HG03039 (cell line): Measurements from ENCODE around the gene CMIP.
"Not testable (repeated sequence)": the region's sequence is repeated elsewhere in the genome, so short reads cannot be mapped to it uniquely, and the experiment has no call there.

ENCODE experiments used
- ATAC-seq: cut with Tn5 transposase; IDR thresholded peaks from one replicate; pipeline ENCODE4 v1.9.1; 2021; ENCODE audit warnings: mild to moderate bottlenecking, moderate library complexity; ENCODE audit not compliant: unreplicated experiment

The CMIP gene

DNA sequence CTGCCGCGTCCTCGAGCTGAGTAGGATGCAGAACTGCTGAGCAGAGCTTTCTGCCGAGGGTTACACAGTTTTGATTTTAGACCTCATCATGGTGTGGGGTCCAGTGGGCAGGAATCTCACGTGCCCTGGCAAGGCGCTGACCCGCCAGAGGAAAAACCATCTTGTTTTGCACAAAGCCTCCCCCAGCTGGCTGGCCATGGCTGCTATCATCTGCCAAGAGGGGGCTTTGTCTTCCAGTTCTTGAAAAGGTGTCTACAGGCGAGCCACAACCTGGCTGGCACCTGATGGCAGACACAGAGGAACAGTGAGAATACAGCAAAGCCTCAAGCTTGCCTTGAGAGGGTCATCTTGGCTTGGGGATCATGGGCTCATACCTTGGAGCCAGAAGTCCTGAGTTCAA is 118.3 kb downstream of the CMIP start:
- ATAC-seq: no peak

DNA sequence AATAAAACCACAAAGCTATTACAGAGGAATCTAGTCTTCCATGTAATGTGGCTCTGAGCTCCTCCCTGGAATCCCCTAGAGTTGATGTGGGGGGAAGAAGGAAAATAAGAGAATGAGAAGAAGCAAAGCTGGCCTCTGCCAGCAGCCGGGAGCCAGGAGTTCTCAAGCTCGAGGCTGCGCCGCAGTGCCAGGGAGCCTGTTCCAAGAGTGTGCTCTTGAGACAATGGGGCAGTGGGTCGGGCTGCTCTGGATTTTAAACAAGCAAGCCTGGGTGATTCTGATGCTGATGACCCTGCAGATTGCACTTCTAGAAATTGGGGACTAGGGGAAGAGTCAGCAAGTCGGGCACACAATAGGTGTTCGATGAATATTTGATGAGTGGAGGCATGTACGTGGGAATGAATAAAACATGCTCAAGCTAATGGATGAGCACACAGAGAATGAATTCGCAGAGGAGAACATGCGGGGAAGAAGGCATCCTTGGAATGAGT is 119.9 kb downstream of the CMIP start:
- no peak for ATAC-seq

DNA sequence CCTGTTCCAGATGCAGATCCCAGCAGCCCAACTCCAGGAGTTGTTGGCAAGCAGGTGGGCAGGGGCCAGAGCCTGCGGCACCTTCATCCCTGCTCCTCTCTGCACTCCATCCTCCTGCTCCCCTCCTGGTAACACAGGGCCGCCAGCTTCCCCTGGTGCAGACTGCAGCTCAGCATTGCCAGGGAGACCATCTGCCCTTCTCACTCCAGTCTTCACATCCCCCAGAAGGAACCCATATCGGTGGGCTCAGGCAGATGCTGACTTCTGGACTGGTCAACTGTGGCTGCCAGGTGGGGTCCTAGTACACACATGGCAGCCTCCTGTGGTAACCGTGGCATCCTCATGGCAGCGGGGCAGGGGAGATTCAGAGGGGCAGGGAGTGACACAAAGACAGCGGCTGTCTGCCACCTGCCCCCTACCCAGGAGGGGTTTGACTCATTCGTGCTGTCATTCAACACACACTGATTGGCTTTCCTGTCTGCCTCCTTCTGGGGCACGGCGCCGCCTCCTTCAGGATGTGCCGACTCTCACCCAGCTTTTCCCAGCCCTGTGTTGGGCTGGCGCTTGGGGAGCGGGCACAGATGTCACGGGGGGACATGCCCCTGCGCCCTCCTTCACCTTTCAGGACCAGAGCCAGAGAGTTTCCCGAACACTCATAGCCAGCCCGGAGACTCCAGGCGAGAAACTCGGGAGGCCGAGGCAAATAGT is 120.9 kb downstream of the CMIP start:
- ATAC-seq: no peak

DNA sequence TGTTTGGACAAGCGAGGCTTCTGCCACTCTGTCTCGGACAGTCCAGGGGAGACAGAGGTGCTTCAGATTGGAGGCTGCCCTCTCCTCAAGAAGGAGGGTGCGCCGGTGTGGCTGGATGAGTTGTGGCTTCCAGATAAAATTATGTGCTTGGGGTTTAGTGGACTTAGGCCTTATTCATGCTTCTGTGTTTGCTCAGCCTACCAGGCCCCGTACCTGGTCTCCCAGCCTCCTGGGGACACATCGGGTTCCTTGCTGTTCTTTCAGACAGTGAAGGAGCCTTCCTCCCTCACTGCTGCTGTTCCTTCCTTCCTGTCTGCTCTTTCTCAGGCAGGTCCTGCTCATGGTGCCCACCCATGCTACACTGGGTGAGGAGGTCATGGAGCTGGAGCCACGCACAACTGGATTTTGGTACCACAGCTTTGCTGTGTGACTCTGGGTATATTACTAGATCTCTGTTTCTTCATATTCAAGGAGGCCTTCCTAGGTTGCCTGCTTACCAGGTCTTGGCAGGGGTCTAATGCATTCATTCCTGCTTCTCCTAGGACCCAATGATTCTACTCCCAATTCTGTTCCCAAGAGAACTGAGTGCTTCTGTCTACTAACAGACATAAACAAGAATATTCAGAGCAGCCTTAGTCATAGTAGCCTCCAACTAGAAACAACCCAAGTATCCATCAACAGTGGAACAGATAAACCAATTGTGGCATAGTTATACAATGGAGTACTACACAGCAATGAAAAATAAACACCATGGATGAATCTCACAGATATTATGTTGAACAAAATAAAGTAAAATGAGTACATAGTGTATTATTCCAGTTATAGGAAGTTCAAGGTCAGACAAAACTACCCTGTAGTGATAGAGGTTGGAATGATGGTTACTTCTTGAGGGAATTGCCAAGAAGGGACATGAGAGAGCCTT is 121.7 kb downstream of the CMIP start:
- no peak for ATAC-seq

DNA sequence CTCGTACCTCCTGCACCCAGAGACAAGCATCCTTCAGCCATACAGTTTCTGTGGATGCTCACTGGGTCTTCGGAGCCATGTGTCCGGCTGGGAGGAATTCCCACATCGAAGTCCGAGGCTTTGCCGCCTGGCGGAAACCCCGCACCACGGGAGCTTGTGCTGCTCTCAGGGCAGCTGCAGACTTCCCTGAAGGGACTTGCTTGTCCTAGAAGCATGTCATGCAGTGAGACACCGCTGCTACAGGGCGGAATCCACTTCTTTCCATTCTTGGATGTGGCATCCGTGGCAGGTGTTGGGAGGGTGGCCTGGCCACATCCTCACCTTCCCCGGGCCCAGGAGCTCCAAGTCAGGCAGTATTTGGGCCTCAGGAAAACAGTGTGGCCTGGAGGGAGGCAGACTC is 122.5 kb downstream of the CMIP start:
- no peak for ATAC-seq

DNA sequence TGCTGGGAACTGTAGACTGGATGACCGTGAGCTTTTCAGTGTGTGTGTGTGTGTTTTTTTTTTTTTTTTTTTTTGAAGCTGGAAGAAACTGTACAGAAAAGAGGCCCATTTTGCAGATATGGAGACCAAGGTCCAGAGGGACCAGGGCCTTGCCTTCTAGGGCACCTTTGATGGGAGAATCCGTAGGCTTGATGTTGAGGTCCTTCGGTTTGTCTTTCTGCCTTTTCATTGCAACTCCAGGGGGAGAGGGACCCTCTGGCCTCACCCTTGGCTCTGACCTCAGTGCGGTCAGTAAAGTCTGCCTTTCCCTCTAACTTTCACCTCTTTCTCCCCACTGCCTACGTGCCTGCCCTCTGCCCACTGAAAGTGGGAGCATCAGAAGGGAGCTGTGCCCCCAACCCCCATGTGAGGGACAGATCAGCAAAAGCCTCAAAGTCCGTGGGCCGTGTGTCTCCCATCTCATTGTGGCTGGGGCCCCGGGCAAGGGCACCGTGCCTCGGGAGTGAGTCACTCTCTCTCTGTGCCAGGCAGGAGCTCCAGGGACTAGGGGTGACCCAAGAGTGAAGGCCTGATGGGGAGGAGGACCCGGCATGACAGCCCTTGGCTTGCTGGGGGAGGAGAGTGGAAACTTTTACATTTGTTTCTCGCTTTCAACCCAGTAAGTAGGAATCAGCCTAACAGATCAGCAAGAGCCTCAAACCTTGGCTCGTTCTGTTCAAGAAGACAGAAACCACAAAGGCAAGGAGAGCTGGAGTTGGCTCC is 123.6 kb downstream of the CMIP start:
- no peak for ATAC-seq

DNA sequence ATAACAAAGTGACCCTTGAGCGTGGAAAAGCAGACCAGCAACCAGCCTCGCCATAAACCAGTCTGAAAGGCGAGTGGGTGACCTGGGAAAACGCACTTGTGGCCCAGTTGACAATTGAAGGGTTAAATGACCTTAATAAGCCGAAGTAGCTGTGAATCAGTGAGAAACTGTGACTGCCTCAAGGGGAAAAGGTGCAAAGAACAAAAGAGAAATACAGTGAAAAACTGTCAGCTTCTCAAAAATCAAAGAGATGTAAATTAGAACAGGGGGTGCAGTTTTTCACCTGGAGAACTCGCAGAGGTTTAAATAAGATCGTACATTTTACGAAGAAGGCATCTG is 124.1 kb downstream of the CMIP start:
- ATAC-seq: no peak

DNA sequence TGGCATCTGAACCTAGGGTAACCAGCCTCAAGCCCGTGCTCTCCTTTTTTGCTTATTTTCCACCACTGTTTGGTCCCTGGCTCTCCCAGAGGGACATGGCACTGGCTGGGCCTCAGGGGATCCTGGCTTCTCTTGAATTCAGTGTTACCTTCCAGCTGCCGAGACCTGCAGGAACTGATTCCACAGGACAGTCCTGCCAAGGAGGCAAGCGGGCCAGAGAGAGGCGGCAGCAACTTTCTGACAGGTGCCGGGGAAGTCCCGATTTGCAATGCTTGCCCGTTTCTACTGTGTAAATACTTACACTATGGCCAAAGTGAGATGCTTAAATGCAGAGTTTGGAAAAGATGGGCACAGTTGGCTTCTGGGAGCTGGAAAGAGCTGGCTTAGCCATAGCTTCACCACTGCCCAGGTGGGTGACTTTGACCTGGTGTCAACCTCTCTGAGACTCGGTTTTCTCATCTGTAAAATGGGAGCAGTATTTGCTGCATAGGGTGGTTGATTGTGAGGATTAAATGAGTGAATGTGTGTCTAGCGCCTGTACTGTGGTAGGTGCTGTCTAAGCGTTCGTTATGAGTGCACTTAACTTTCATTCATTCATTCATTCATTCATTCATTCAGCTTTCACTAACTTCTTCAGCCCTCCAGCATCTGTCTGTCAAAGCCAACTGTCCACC is 124.9 kb downstream of the CMIP start:
- no peak for ATAC-seq

DNA sequence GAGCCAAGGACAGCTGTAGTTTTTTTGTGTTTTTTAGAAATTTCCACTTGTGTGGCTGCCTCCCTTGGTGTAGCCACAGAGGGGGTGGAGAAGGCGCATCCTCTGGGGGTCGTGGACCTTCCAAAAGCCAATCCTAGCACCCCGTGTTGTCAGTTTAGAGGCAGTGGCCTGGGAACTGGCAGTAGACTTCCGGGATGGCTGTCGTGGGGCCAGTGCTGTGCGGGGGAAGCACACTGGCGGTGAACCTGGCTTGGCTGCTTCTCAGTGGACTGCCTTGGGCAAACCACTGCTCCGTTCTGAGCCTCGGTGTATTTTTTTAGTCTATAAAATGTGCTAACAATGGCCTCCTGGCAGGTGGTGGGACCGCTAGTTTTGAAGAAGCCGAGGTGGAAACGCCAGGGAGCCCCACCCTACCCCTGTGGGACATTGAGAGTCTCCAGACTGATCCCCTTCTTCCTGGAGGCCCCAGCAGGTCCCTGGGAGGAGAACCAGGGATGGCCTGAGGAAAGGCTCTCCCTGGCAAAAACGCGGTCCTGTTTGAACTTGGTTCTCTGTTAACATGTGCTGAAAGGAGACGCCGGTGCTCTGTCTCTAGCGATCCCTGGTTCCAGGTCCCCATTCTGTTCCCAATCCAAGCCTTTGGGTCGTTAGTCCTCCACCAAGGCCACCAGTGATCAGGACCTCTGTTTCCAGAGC is 125.7 kb downstream of the CMIP start:
- no peak for ATAC-seq

DNA sequence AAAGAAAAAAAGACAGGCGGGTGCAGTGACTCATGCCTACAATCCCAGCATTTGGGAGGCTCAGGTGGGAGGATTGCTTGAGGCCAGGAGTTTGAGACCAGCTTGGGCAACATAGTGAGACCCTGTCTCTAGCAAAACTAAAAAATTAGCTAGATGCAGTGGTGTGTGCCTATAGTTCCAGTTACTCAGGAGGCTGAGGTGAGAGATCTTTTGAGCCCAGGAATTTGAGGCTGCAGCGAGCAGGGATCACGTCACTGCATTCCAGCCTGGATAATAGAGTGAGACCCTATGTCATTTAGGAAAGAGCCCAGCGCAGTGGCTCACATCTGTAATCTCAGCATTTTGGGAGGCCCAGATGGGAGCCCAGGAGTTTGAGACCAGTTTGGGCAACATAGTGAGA is 126.6 kb downstream of the CMIP start:
- no peak for ATAC-seq

DNA sequence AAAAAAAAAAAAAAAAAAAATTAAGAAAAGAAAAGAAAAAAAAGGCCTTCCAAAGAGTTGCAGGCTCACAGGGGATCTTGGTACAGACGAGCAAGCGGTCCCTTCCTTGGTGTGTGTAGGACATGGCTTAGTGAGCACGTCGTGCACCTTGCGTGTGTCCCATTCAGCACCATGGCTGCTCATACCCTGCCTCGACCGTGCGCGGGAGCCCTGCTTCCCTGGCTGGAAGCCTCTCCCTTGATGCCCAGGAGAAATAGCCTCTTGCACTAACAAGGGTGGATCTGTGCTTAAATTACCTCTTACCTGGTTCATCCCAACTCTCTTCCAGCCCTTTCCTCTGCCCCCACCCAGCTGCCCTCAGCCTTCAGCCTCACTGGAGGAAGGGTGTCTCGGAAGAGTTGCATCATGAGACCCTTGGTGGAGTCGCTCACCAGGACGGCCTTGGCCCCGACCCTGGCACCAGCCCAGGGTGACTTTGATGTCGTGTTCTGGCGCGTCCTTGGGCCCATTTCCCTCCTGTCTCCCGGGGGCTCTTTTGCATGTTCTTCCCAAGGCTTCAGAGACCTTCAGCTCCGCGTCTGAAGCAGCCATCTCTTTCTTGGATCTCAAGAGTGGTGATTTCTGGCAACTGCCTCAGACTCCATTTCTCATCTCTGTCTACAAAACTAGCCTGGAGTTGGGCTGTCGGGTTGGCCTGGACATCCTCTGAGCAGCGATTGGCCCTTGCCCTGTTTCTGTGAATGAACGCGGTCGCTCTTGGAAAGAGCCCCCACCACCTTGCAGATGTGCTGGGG is 127.2 kb downstream of the CMIP start:
- ATAC-seq: no peak

DNA sequence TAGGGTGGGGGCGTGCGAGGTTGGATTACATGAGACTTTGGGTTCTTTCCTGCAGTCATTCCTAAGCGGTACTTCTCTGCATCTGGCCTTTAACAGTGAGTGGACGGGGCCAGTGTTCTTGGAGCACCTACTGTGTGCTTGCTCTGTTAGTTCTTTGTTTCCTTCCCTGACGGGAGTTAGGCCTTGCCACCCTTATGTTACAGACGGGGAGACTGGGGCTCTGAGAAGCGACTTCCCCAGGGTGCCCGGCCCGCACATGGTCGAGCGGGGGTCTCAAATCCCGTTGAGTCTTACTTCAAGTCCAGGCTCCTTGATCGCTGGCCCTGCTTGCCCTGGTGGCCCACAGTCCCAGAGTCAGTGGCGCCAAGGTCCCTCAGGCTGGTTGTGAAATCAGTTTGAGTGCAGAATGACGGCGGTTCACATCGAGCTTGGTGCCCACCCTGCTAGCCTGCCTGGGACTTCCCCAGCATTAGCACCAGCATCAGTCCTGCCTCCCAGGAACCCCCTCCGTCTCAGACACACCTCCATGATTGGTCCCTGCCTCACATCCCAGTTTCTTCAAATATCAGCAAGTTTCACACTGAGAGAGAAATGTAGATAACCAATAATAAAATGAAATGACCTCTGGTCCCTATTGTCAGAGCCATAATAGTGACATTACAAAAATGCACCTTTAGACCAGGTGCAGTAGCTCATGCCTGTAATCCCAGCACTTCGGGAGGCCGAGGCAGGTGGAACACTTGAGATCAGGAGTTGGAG is 128.0 kb downstream of the CMIP start:
- ATAC-seq: no peak

DNA sequence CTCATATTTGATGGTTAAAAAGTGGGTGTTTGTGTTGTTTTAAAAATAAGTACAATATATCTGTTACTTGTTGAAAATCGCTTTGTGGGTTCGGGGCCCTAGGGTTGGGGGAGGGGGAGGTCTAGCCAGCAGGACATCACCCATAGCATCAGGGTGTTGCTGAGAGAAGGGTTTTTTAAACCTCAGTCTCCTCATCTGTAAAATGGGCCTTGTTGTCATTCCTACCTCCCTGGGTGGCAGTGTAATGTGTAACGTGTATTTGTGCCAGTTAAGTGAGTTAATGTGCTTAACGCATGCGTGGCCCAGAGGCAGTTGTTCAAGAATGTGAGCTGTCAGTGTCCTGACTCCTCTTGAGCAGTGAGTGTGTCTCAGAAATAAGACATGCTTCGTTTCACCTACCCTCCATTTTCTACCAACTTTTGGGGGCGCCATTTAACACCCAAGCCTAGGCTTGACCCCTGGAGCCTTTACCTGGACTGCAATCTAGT is 129.0 kb downstream of the CMIP start:
- no peak for ATAC-seq

DNA sequence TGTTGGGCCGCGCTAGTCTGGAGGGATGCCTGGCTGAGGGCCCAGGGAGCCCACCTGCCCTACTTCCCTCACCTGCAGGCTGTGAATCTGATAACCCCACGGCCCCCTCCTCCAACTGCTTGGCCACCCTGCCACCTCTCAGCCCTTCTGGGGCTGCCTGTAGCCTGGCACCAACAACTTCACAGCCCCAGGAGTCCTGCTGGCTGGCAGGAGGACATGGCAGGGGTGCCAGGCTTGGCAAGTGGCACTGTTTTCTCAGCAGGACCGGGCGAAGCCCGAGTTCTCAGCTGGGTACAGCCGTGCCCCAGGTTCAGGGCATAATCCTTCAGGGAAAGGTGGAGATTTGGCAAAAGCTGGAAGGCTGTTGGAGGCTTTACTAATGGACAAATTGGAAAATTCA is 129.6 kb downstream of the CMIP start:
- ATAC-seq: no peak

DNA sequence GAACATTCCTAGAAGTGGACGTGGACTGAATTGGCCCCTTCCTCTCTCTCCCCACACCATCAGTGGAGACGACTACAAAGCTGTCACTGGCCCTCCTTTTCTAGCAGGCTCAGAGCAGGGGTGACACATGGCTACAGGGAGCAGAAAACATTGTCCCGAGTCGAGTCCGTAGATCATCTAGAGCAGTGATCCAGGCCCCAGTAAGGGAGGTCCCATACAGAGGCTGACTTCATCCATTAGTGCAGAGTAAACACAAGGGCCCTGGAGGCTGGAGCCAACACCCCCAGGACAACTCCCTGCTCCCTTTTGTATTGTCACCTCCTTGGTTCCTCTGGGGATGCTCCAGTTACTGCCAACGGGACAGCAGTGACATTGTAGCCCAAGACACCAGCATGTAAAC is 130.7 kb downstream of the CMIP start:
- ATAC-seq: no peak

DNA sequence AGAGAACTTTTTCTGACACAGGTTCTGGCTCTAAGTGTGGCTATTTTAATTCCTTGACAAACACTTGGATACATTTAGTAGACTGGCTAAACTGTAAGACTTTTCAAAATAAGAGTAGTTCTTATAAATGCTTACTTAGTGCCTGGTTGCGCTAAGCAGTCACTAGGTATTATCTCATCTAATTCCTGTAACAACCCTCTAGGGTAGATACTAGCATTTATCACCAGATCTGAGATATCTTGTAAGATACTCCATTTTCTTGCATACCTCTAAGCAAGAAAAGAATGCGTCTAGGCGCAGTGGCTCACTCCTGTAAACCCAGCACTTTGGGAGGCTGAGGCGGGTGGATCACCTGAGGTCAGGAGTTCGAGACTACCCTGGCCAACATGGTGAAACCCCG is 131.2 kb downstream of the CMIP start:
- ATAC-seq: no peak

DNA sequence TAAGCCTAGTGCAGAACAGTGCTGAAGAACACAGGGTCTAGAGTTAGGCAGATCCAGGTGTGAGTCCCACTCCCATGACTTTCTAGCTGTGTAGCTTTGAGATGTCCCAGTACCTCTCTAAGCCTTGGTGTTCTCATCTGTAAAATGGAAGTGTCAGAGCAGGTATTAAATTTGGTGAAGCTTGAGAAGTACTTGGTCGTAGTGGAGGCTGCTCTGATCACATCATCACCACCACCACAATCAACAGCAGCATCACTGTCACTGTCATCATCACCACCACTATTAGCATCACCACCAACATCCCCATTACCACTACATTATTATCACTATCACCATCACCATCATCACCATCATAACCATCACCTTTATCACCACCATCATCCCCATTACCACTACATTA is 132.1 kb downstream of the CMIP start:
- no peak for ATAC-seq

DNA sequence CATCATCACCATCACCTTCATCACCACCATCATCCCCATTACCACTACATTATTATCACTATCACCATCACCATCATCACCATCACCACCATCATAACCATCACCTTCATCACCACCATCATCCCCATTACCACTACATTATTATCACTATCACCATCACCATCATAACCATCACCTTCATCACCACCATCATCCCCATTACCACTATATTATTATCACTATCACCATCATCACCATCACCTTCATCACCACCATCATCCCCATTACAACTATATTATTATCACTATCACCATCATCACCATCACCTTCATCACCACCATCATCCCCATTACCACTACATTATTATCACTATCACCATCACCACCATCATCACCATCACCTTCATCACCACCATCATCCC is 132.7 kb downstream of the CMIP start:
- not testable (repeated sequence) for ATAC-seq

DNA sequence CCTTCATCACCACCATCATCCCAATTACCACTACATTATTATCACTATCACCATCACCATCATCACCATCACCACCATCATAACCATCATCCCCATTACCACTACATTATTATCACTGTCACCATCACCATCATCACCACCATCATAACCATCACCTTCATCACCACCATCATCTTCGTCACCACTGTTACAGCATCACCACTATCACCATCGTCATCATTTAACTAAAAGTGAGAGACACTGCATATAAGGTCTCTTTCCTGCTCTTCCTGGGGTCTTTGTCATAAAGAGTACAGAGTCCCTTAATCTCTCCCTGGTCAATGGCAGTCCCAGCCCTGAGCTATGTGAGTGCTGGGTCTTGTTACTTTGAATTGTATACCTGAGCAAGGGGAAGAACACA is 133.5 kb downstream of the CMIP start:
- ATAC-seq: no peak
